ENCODE results near the gene RCBTB2. TPM values are rescaled to one million over a fixed set of nuclear protein-coding genes. Genes with fewer than 3 reads are reported as not detected.
A peak's percentile ranks its signal among the peaks of the same experiment; 100 is the strongest.

Gene RCBTB2
- total RNA-seq, 1 donor from 2014 or later, result 4.3 TPM

DNA sequence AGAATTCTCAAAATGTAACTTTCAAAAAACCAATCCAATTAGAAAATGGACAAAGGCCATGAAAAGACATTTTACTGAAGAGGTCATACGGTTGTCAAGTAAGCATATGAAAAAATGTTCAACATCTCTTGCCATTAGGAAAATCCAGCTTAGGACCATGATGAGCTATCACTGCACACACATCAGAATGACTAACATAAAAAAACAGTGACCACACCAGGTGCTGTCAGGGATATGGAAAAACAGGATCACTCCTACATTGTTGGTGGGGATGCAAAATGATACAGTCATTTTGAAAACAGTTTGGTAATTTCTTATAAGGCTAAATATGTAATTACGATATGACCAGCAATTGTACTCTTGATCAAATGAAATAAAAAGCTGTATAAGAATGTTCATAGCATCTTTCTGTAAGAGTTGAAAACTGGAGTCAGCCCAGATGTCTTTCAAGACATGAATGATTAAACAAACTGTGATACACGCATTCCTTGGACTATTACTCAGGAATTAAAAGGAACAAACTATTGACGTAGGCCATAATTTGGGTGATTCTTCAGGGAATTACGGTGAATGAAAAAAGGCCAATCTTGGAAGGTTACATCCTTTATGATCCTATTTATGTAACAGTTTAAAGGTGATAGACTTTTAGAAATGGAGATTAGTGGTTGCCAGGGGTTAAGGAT lies 26.9 kb upstream of the RCBTB2 start:
- no peaks in the 10 kb centered on the region for H3K27me3 Mint-ChIP-seq (ENCODE audit: low read depth, unreplicated experiment)
- no peak overlapping the region for H3K27ac Mint-ChIP-seq (ENCODE audit: unreplicated experiment)
- peak; percentile 58 for DNase-seq (ENCODE audit: low read depth)

DNA sequence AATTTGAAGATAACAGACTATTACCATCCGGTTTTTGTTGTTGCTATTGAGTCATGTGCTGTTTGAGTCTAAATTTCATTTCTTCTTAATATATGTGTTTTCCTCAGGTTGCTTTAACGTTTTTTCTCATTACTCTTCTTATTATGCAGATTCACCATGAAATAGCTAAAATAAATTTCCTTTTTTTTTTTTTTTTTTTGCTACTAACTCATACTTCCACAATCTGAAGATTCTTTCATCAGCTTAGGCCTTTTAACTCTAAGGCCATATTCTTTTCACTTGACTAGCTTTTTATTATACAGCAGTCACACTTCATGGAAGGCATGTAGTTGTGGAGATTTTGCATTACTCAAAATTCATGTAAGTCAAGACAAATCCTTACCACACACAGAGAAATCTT lies 23.9 kb upstream of the RCBTB2 start:
- H3K4me3 Mint-ChIP-seq (ENCODE audit: unreplicated experiment), result no peak overlapping the region
- no peak for FAIRE-seq

More for the DNA sequence above, 26.9 kb upstream of the RCBTB2 start:
- Mint-ChIP-seq H3K9me3 (ENCODE audit: unreplicated experiment) (no peaks in the 10 kb centered on the region), H3K4me1 (ENCODE audit: low read depth, unreplicated experiment) (peaks cover 3% of the 10 kb centered on the region), H3K4me3 (ENCODE audit: unreplicated experiment) (no peak overlapping the region), H3K36me3 (ENCODE audit: low read depth, unreplicated experiment) (no peaks in the 10 kb centered on the region)
- Histone ChIP-seq H3K36me3 (ENCODE audit: insufficient read depth, low read length) (no peaks in the 10 kb centered on the region), H3K4me3 (ENCODE audit: insufficient read depth, low read depth, low read length) (no peak overlapping the region), H3K9me3 (ENCODE audit: insufficient read depth, low read depth, low read length) (no peaks in the 10 kb centered on the region), H3K4me1 (ENCODE audit: insufficient read depth, low read length) (peaks cover 4% of the 10 kb centered on the region), H3K79me2 (ENCODE audit: insufficient read depth, low read length) (no peaks in the 10 kb centered on the region), H3K9ac (ENCODE audit: low read length) (no peak overlapping the region), H4K20me1 (ENCODE audit: insufficient read depth, low read length) (no peaks in the 10 kb centered on the region), H3K4me2 (ENCODE audit: low read length) (peak overlapping the region; percentile 35), H3K27me3 (ENCODE audit: insufficient read depth, low read length) (no peaks in the 10 kb centered on the region), H2AFZ (ENCODE audit: low read depth, low read length) (no peak overlapping the region), H3K27ac (ENCODE audit: low read depth, low read length) (peak overlapping the region; percentile 38)
- FAIRE-seq, result peak; percentile 49
- no peak for TF ChIP-seq EZH2 (IDR thresholded peaks at IDR 0.05; ENCODE audit: insufficient read depth, low read length)
- TF ChIP-seq, protein P1, sequence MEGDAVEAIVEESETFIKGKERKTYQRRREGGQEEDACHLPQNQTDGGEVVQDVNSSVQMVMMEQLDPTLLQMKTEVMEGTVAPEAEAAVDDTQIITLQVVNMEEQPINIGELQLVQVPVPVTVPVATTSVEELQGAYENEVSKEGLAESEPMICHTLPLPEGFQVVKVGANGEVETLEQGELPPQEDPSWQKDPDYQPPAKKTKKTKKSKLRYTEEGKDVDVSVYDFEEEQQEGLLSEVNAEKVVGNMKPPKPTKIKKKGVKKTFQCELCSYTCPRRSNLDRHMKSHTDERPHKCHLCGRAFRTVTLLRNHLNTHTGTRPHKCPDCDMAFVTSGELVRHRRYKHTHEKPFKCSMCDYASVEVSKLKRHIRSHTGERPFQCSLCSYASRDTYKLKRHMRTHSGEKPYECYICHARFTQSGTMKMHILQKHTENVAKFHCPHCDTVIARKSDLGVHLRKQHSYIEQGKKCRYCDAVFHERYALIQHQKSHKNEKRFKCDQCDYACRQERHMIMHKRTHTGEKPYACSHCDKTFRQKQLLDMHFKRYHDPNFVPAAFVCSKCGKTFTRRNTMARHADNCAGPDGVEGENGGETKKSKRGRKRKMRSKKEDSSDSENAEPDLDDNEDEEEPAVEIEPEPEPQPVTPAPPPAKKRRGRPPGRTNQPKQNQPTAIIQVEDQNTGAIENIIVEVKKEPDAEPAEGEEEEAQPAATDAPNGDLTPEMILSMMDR (IDR thresholded peaks at IDR 0.05; ENCODE audit: insufficient read depth, low read depth, low read length), result no peak

More for the DNA sequence above, 23.9 kb upstream of the RCBTB2 start:
- Histone ChIP-seq H3K4me3 (ENCODE audit: insufficient read depth, low read depth, low read length) (no peak overlapping the region), H2AFZ (ENCODE audit: low read depth, low read length) (no peak overlapping the region), H4K20me1 (ENCODE audit: insufficient read depth, low read length) (no peaks in the 10 kb centered on the region), H3K27ac (ENCODE audit: low read depth, low read length) (no peak overlapping the region), H3K9ac (ENCODE audit: low read length) (no peak overlapping the region), H3K27me3 (ENCODE audit: insufficient read depth, low read length) (no peaks in the 10 kb centered on the region), H3K4me1 (ENCODE audit: insufficient read depth, low read length) (peaks cover 4% of the 10 kb centered on the region), H3K79me2 (ENCODE audit: insufficient read depth, low read length) (no peaks in the 10 kb centered on the region), H3K36me3 (ENCODE audit: insufficient read depth, low read length) (no peaks in the 10 kb centered on the region), H3K4me2 (ENCODE audit: low read length) (no peak overlapping the region), H3K9me3 (ENCODE audit: insufficient read depth, low read depth, low read length) (peaks cover 2% of the 10 kb centered on the region)
- Mint-ChIP-seq H3K36me3 (ENCODE audit: low read depth, unreplicated experiment) (no peaks in the 10 kb centered on the region), H3K4me1 (ENCODE audit: low read depth, unreplicated experiment) (no peaks in the 10 kb centered on the region), H3K9me3 (ENCODE audit: unreplicated experiment) (no peaks in the 10 kb centered on the region), H3K27ac (ENCODE audit: unreplicated experiment) (no peak overlapping the region), H3K27me3 (ENCODE audit: low read depth, unreplicated experiment) (no peaks in the 10 kb centered on the region)
- TF ChIP-seq EZH2 (IDR thresholded peaks at IDR 0.05; ENCODE audit: insufficient read depth, low read length), result no peak
- TF ChIP-seq, protein P1 (IDR thresholded peaks at IDR 0.05; ENCODE audit: insufficient read depth, low read depth, low read length), result no peak
- no peak for DNase-seq (ENCODE audit: low read depth)
